Esophagus squamous epithelium (tissue), 4 donors: ENCODE results near the gene COL6A3.

Experiments
- CTCF ChIP-seq, 6 experiments: fragments of 450-650 bp in 4 of 6; fragments of 200-600 bp in 2 of 6; sonication (generic) in 2 of 6; IDR thresholded peaks; one replicate each; pipeline ENCODE4 v1.5.1; 2016 to 2019; ENCODE audit warnings: antibody characterized with exemption in 6 of 6, mild to moderate bottlenecking in 4 of 6, moderate library complexity in 4 of 6
- POLR2A ChIP-seq, 4 donors: fragments of 450-650 bp; IDR thresholded peaks; one replicate each; pipeline ENCODE4 v1.6.1; 2017; ENCODE audit warnings: antibody characterized with exemption in 4 of 4, mild to moderate bottlenecking in 4 of 4, moderate library complexity in 3 of 4

DNA sequence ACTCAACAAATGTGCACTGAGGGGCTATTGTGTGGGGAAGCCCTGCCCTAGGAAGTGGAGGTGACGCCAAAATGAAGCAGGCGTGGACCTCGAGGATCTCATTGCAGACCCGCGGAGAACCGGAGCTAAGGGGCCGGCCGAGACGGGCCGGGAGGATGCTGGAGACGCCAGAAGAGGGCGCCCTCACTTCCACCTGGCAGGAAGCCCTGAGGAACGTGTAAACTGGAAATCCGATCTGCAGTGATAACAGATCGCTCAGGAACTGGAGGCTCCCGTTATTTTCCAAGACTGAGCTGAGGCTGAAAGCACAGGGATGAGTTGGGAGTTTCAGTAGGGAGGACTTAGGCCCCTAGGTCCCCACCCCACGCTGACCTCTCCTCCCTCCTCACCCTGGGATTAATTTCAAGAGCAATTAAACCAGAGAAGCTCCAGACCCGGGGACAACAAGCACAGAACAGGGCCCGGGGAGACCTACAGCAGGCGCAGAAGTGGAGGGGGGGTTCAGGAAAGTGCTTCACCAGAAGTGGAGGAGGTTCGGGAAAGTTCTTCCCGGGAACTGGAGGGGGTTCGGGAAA lies 7.7 kb upstream of the COL6A3 start:
- TF ChIP-seq CTCF (IDR thresholded peaks at IDR 0.05): peak; percentile 38 to 75 (median 70)
- no peak for TF ChIP-seq POLR2A (IDR thresholded peaks at IDR 0.05)
